T-cell (primary cell): ENCODE results near the gene NTM. TPM values are rescaled to one million over a fixed set of nuclear protein-coding genes. Genes with fewer than 3 reads are reported as not detected.

Experiments used
- ATAC-seq, 4 experiments: fragments of 200-7000 bp in 3 of 4; fragments of 150-1000 bp in 1 of 4; cut with Tn5 transposase; replicated peaks in 1 of 4; 1 replicate in 3 of 4; 2 replicates in 1 of 4; pipeline ENCODE4 v1.10.0; 2021; ENCODE audit warnings: moderate library complexity in 3 of 4, mild to moderate bottlenecking in 2 of 4, moderate number of reproducible peaks in 1 of 4
- CTCF ChIA-PET, 2 donors: fragments of 300-600 bp; sonication (Branson Sonifier 250); formaldehyde crosslinking; loops; one replicate each; lab custom pipeline; 2022; ENCODE audit warnings: antibody characterized with exemption in 2 of 2; lab: Charles Lee
- POLR2A ChIA-PET, 2 donors: fragments of 300-600 bp; sonication (Branson Sonifier 250); formaldehyde crosslinking; loops; one replicate each; lab custom pipeline; 2022; ENCODE audit warnings: antibody characterized with exemption in 2 of 2; lab: Charles Lee
- DNase-seq, 35 experiments: peaks; one replicate each; pipeline versions ENCODE4 v3.0.0 to v3.0.0-alpha.2; 2013 to 2023
- H3K27ac ChIP-seq: one replicate; pipeline ENCODE4 v1.5.1; 2013; ENCODE audit warnings: low read length
- H3K27me3 ChIP-seq, 2 experiments: replicated peaks in 1 of 2; 1 replicate in 1 of 2; 2 replicates in 1 of 2; pipeline versions ENCODE4 v1.6.1 to v1.7.0; 2013; ENCODE audit warnings: low read length in 1 of 2, mixed read lengths in 1 of 2; ENCODE audit not compliant: control insufficient read depth in 2 of 2, insufficient read depth in 2 of 2; ENCODE audit errors: extremely low read depth in 1 of 2
- H3K36me3 ChIP-seq, 2 donors: 1 replicate in 1 of 2; 2 replicates in 1 of 2; pipeline versions ENCODE4 v1.6.1 to v1.7.0; 2013; ENCODE audit warnings: low read length in 1 of 2; ENCODE audit not compliant: control insufficient read depth in 2 of 2, insufficient read depth in 1 of 2; ENCODE audit errors: extremely low read depth in 1 of 2
- H3K4me1 ChIP-seq, 2 experiments: 1 replicate in 1 of 2; 2 replicates in 1 of 2; pipeline versions ENCODE4 v1.6.1 to v1.7.0; 2013; ENCODE audit warnings: low read length in 2 of 2, mixed read lengths in 1 of 2; ENCODE audit not compliant: insufficient read depth in 2 of 2, control insufficient read depth in 1 of 2; ENCODE audit errors: extremely low read depth in 1 of 2
- H3K4me3 ChIP-seq, 2 donors: 1 replicate in 1 of 2; 2 replicates in 1 of 2; pipeline versions ENCODE4 v1.5.1 to v1.7.0; 2013; ENCODE audit warnings: mild to moderate bottlenecking in 2 of 2, low read length in 1 of 2, moderate library complexity in 1 of 2; ENCODE audit not compliant: control insufficient read depth in 1 of 2; ENCODE audit errors: extremely low read depth in 1 of 2
- H3K9me3 ChIP-seq: 2 replicates; pipeline ENCODE4 v1.7.0; 2013
- H3K27ac Mint-ChIP-seq, 2 donors: one replicate each; pipeline ENCODE4 v1.8.0; 2020 to 2021; ENCODE audit warnings: mild to moderate bottlenecking in 2 of 2, mixed read lengths in 2 of 2
- H3K27me3 Mint-ChIP-seq, 2 donors: one replicate each; pipeline ENCODE4 v1.8.0; 2021 to 2022; ENCODE audit warnings: mixed read lengths in 2 of 2
- H3K36me3 Mint-ChIP-seq: one replicate; pipeline ENCODE4 v1.8.0; 2021; ENCODE audit warnings: mixed read lengths
- H3K4me1 Mint-ChIP-seq, 3 donors: one replicate each; pipeline ENCODE4 v1.8.0; 2020 to 2022; ENCODE audit warnings: mixed read lengths in 3 of 3, mild to moderate bottlenecking in 1 of 3
- H3K4me3 Mint-ChIP-seq, 3 donors: one replicate each; pipeline ENCODE4 v1.8.0; 2020 to 2022; ENCODE audit warnings: mild to moderate bottlenecking in 3 of 3, mixed read lengths in 3 of 3, moderate library complexity in 3 of 3
- H3K9me3 Mint-ChIP-seq, 3 donors: one replicate each; pipeline ENCODE4 v1.8.0; 2020 to 2022; ENCODE audit warnings: mixed read lengths in 3 of 3
- WGBS: methylation state at CpG from one replicate; pipeline ENCODE4 v1.1.5; 2013; ENCODE audit warnings: missing lambda C conversion rate; ENCODE audit not compliant: insufficient coverage; 5-methylcytosine and 5-hydroxymethylcytosine counted together
- total RNA-seq, 35 experiments: library from RNA in 6 of 35; stranded (reverse) in 6 of 35; fragments of 120-200 nt in 1 of 35; gene quantifications; one replicate each; pipeline versions ENCODE4 v1.2.1 to v1.2.4 and lab custom pipeline; 2013 to 2026

Gene NTM
- total RNA-seq, 5 donors from 2014 or later (not counting 1 experiment from before 2014, with no cell fraction given): not detected

- Histone ChIP-seq H3K4me3 (no peak overlapping the region), H3K9me3 (no peaks in the 10 kb centered on the region), H3K27me3 (peaks cover 0 to 3% of the 10 kb centered on the region in 2 experiments), H3K4me1 (no peaks in the 10 kb centered on the region), H3K27ac (no peak overlapping the region), H3K36me3 (no peaks in the 10 kb centered on the region)
- ChIA-PET CTCF (no interaction called here), POLR2A (no interaction called here)
- Mint-ChIP-seq H3K4me1 (no peaks in the 10 kb centered on the region), H3K27ac (no peak overlapping the region), H3K36me3 (no peaks in the 10 kb centered on the region), H3K4me3 (no peak overlapping the region), H3K27me3 (no peaks in the 10 kb centered on the region), H3K9me3 (peaks cover under 1 to 7% (median 4%) of the 10 kb centered on the region in 3 donors)
- WGBS: 35% methylated on average over 4 of the region's 5 CpGs
- ATAC-seq (no peak), DNase-seq (no peak)
Measured at GRCh38 chr11:132263241-132263640, 892.8 kb downstream of the NTM start.

DNA sequence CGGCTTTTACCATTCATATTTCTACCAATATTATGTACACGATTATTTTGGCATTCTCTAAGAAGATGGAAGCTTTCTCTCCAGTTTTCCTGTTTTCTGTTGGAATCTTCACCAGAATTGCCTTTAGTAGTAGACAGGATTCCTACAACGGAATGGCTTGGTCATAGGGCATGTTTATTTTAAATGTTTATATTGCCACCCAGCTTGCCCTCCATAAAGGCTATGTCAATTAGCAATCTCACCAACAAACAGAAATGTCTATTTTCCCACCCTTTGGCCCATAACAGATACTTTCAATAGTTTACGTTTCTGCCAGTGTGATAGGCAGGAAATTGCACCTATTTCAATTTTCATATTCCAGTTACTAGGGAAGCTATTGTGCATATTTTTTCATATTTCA, 893.5 kb downstream of the NTM start:
- no CpG with 5 or more reads among the region's 4 CpGs for WGBS
- Histone ChIP-seq H3K4me3 (no peak overlapping the region), H3K27me3 (peaks cover 0 to 3% of the 10 kb centered on the region in 2 experiments), H3K9me3 (no peaks in the 10 kb centered on the region), H3K4me1 (no peaks in the 10 kb centered on the region), H3K27ac (no peak overlapping the region), H3K36me3 (no peaks in the 10 kb centered on the region)
- Mint-ChIP-seq H3K4me3 (no peak overlapping the region), H3K4me1 (no peaks in the 10 kb centered on the region), H3K27me3 (no peaks in the 10 kb centered on the region), H3K9me3 (peaks cover 4 to 7% (median 7%) of the 10 kb centered on the region in 3 donors), H3K27ac (no peak overlapping the region), H3K36me3 (no peaks in the 10 kb centered on the region)
- DNase-seq (no peak), ATAC-seq (no peak)
- ChIA-PET POLR2A (no interaction called here), CTCF (no interaction called here)

DNA sequence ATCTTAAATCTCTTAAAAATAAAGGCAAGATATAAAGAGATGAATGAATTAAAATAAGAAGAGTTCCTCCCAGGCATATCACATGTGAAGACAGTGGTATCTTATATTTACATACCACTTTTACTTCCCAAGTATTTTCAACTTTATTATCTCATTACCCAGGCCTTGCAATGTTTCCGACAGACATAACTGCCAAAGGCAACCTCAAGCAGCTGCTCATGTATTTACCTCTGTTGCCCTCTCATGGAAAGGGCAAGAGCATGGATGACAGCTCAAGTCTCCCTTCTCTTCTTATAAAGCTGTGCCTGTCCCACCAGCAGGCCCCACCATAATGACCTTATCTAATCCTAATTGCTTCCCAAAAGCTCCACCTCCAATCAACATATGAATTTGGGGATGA, 894.2 kb downstream of the NTM start:
- Histone ChIP-seq H3K27me3 (peaks cover 0 to 2% of the 10 kb centered on the region in 2 experiments), H3K4me1 (no peaks in the 10 kb centered on the region), H3K36me3 (no peaks in the 10 kb centered on the region), H3K4me3 (no peak overlapping the region), H3K27ac (no peak overlapping the region), H3K9me3 (no peaks in the 10 kb centered on the region)
- Mint-ChIP-seq H3K36me3 (no peaks in the 10 kb centered on the region), H3K27me3 (no peaks in the 10 kb centered on the region), H3K9me3 (peaks cover 4 to 9% (median 7%) of the 10 kb centered on the region in 3 donors), H3K4me3 (no peak overlapping the region), H3K27ac (no peak overlapping the region), H3K4me1 (no peaks in the 10 kb centered on the region)
- CTCF ChIA-PET: no interaction called here
- ATAC-seq (no peak), DNase-seq (no peak)
- 91% methylated on average over 1 of the region's 1 CpG for WGBS
- POLR2A ChIA-PET: no interaction called here

DNA sequence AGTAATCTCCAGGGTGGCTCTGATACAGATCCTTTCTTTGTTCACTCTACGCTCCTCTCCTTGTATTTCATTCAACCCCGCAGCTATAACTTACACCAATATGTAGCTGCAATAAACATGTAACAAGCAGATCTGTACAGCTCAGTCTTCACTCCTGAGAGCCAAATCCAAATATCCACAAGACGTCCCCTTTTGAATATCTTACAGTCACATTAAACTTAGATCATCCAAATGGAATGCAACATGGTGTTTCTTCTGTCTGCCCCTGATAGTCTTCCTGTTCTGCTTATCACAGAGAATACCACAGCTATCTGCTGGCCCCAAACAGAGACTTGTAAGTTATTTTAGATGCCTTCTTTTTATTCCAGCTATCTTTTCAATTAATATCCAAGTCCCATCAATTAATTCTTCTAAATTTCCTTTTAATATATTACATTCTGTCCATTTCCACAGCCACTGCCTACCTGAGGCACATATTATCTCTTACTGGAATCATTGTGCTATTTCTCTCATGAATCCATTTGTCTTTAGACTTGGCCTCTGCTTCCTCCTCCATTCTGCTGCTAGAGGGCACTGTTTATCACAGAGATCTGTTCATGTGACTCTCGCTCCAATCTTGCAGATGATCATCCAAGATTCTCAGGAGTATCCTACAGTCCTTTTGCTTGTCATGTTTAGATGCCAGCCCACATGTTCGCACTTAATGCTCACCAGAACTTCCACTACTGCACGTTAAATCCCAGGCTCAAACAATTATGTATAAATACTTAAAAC, 908.6 kb downstream of the NTM start:
- H3K27ac ChIP-seq: no peak overlapping the region
- H3K4me1 Mint-ChIP-seq: no peaks in the 10 kb centered on the region
- no peaks in the 10 kb centered on the region for H3K4me1 ChIP-seq
- H3K9me3 ChIP-seq: no peaks in the 10 kb centered on the region
- no peaks in the 10 kb centered on the region for H3K27me3 Mint-ChIP-seq
- ATAC-seq (no peak), DNase-seq (peak in 1 of 35 experiments; percentile 2)
- POLR2A ChIA-PET: no interaction called here
- H3K4me3 ChIP-seq: no peak overlapping the region
- no peaks in the 10 kb centered on the region for H3K36me3 ChIP-seq
- no peak overlapping the region for H3K4me3 Mint-ChIP-seq
- peaks cover 0 to 5% of the 10 kb centered on the region in 2 experiments for H3K27me3 ChIP-seq
- CTCF ChIA-PET: interaction anchor here in 1 of 2 donors (2.6 kb wide), 1 partner anchor 662 kb away, joined by 12 read pairs; no protein-coding TSS in a partner anchor
- no peak overlapping the region for H3K27ac Mint-ChIP-seq
- 59% methylated on average over 6 of the region's 6 CpGs for WGBS
- peaks cover 0 to 11% (median 0%) of the 10 kb centered on the region in 3 donors for H3K9me3 Mint-ChIP-seq
- no peaks in the 10 kb centered on the region for H3K36me3 Mint-ChIP-seq

DNA sequence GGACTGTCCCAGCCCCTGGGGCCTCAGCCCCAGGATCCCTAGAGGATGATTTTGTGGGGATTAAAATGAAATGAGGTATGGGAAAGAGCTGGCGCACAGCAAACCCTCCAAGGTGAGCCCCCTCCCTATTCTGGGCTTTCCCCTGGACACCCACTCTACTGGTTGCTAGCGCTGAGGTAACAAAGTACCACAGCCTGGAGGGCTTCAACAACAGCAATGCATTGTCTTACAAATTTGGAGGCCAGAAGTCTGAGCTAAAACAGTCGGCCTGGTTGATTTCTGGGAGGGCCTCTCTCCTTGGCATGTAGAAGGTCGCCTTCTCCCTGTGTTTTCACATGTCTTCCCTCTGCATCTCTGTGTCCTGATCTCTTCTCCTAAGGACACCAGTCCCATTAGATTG, 913.6 kb downstream of the NTM start:
- POLR2A ChIA-PET: no interaction called here
- no peaks in the 10 kb centered on the region for H3K36me3 Mint-ChIP-seq
- H3K27me3 Mint-ChIP-seq: peaks cover 0 to 2% of the 10 kb centered on the region in 2 donors
- Histone ChIP-seq H3K4me3 (no peak overlapping the region), H3K27ac (no peak overlapping the region), H3K36me3 (no peaks in the 10 kb centered on the region), H3K27me3 (peaks cover 0 to 13% of the 10 kb centered on the region in 2 experiments), H3K9me3 (no peaks in the 10 kb centered on the region), H3K4me1 (no peaks in the 10 kb centered on the region)
- no peak overlapping the region for H3K4me3 Mint-ChIP-seq
- no peak for ATAC-seq
- no peaks in the 10 kb centered on the region for H3K4me1 Mint-ChIP-seq
- WGBS: 86% methylated on average over 2 of the region's 4 CpGs
- H3K9me3 Mint-ChIP-seq: peaks cover 0 to 12% (median 1%) of the 10 kb centered on the region in 3 donors
- no peak overlapping the region for H3K27ac Mint-ChIP-seq
- DNase-seq: no peak
- CTCF ChIA-PET: no interaction called here

- Histone ChIP-seq H3K9me3 (no peaks in the 10 kb centered on the region), H3K27ac (no peak overlapping the region), H3K4me3 (no peak overlapping the region), H3K36me3 (no peaks in the 10 kb centered on the region), H3K4me1 (no peaks in the 10 kb centered on the region), H3K27me3 (peaks cover 0 to 15% of the 10 kb centered on the region in 2 experiments)
- no peak for ATAC-seq
- no peak for DNase-seq
- no peak overlapping the region for H3K27ac Mint-ChIP-seq
- H3K36me3 Mint-ChIP-seq: no peaks in the 10 kb centered on the region
- H3K4me1 Mint-ChIP-seq: no peaks in the 10 kb centered on the region
- CTCF ChIA-PET: no interaction called here
- H3K9me3 Mint-ChIP-seq: peaks cover 0 to 7% (median 3%) of the 10 kb centered on the region in 3 donors
- POLR2A ChIA-PET: no interaction called here
- H3K4me3 Mint-ChIP-seq: no peak overlapping the region
- peaks cover 0 to 2% of the 10 kb centered on the region in 2 donors for H3K27me3 Mint-ChIP-seq
- 95% methylated on average over 7 of the region's 11 CpGs for WGBS
Measured at GRCh38 chr11:132284611-132285010, 914.2 kb downstream of the NTM start.
